GM12878 (cell line): ENCODE results near the gene GCK. TPM values are rescaled to one million over a fixed set of nuclear protein-coding genes. Genes with fewer than 3 reads are reported as not detected.

Experiments used
- ATAC-seq: fragments of 200-7000 bp; cut with Tn5 transposase; 3 replicates; pipeline ENCODE4 v1.9.1; 2020; ENCODE audit warnings: mild to moderate bottlenecking, moderate library complexity
- BruUV-seq: library from RNA; stranded (reverse); fragments of 400-500 nt; replicated peaks from 2 replicates; lab custom pipeline; 2021; lab: Mats Ljungman, UMichigan
- CTCF ChIA-PET: fragments of 300-600 bp; sonication (Branson Sonifier 250); formaldehyde crosslinking; extraction: SDS; loops from one replicate; lab custom pipeline; 2021; ENCODE audit warnings: inconsistent platforms; lab: Yijun Ruan, JAX
- POLR2A ChIA-PET: fragments of 350-600 bp; formaldehyde crosslinking; extraction: SDS; loops from one replicate; lab custom pipeline; 2021; ENCODE audit warnings: inconsistent platforms; lab: Charles Lee
- RAD21 ChIA-PET: fragments of 300-600 bp; sonication (Branson Sonifier 250); formaldehyde crosslinking; loops from one replicate; lab custom pipeline; 2023; ENCODE audit warnings: antibody characterized with exemption; ENCODE audit not compliant: unreplicated experiment; lab: Charles Lee
- SMC1A ChIA-PET: fragments of 300-600 bp; sonication (Branson Sonifier 250); formaldehyde crosslinking; loops from one replicate; lab custom pipeline; 2023; ENCODE audit not compliant: unreplicated experiment, uncharacterized antibody; lab: Charles Lee
- DNase-seq: peaks from one replicate; pipeline ENCODE4 v3.0.0-alpha.2; 2011; ENCODE audit warnings: low read depth, low spot score
- FAIRE-seq: peaks from 3 replicates; lab custom pipeline; 2011; peaks lifted over from hg19 to GRCh38; lab: Jason Lieb, UNC
- H2AFZ ChIP-seq: 2 replicates; pipeline ENCODE4 v1.6.0; 2011; ENCODE audit warnings: low read depth, low read length, control low read depth; ENCODE audit not compliant: control insufficient read depth
- H3K27ac ChIP-seq: 2 replicates; pipeline ENCODE4 v1.5.1; 2011; ENCODE audit warnings: control low read depth; ENCODE audit not compliant: control insufficient read depth, insufficient read depth
- H3K27me3 ChIP-seq, 2 experiments: replicated peaks in 1 of 2; 2 replicates each; pipeline versions ENCODE4 v1.6.0 to v1.6.1; 2011; ENCODE audit warnings: low read length in 1 of 2; ENCODE audit not compliant: control insufficient read depth in 2 of 2, insufficient read depth in 2 of 2
- H3K36me3 ChIP-seq, 2 experiments: 2 replicates each; pipeline ENCODE4 v1.5.1; 2011; ENCODE audit warnings: low read length in 1 of 2; ENCODE audit not compliant: control insufficient read depth in 2 of 2, insufficient read depth in 2 of 2
- H3K4me1 ChIP-seq: 2 replicates; pipeline ENCODE4 v1.6.1; 2011; ENCODE audit warnings: mild to moderate bottlenecking, low read length, moderate library complexity, mixed read lengths; ENCODE audit not compliant: control insufficient read depth, insufficient read depth
- H3K4me2 ChIP-seq: 2 replicates; pipeline ENCODE4 v1.6.0; 2011; ENCODE audit warnings: control low read depth; ENCODE audit not compliant: control insufficient read depth, insufficient read depth
- H3K4me3 ChIP-seq: fragments of 200-600 bp; sonication (generic); 2 replicates; pipeline ENCODE4 v1.5.1; 2016
- H3K79me2 ChIP-seq: 2 replicates; pipeline ENCODE4 v1.6.0; 2011; ENCODE audit warnings: low read length; ENCODE audit not compliant: control insufficient read depth, insufficient read depth
- H3K9ac ChIP-seq: 2 replicates; pipeline ENCODE4 v1.8.0; 2011; ENCODE audit warnings: low read length, control low read depth, mixed read lengths; ENCODE audit not compliant: control insufficient read depth, insufficient read depth
- H3K9me3 ChIP-seq: replicated peaks from 3 replicates; pipeline ENCODE4 v1.5.1; 2011; ENCODE audit warnings: mild to moderate bottlenecking, low read length; ENCODE audit not compliant: control insufficient read depth, insufficient read depth
- H4K20me1 ChIP-seq: 2 replicates; pipeline ENCODE4 v1.6.0; 2011; ENCODE audit not compliant: control insufficient read depth, insufficient read depth
- BHLHE40 ChIP-seq, 2 experiments: fragments of 450-650 bp in 1 of 2; IDR thresholded peaks; 2 replicates each; pipeline ENCODE4 v1.6.1; 2011 to 2017; ENCODE audit warnings: low read depth in 2 of 2, borderline replicate concordance in 1 of 2, improper control_type of control experiment in 1 of 2, low read length in 1 of 2, mild to moderate bottlenecking in 1 of 2
- BMI1 ChIP-seq: fragments of 450-650 bp; IDR thresholded peaks from 2 replicates; pipeline ENCODE4 v1.6.1; 2016; ENCODE audit warnings: mild to moderate bottlenecking, moderate library complexity, borderline replicate concordance
- EP300 ChIP-seq, 2 experiments: fragments of 150-350 bp in 1 of 2; IDR thresholded peaks; 2 replicates each; pipeline ENCODE4 v1.6.1; 2011 to 2012; ENCODE audit warnings: low read depth in 2 of 2, low read length in 2 of 2, borderline replicate concordance in 1 of 2, improper control_type of control experiment in 1 of 2, inconsistent platforms in 1 of 2; ENCODE audit not compliant: control insufficient read depth in 1 of 2
- FOXM1 ChIP-seq: IDR thresholded peaks from 2 replicates; pipeline ENCODE4 v1.6.1; 2012; ENCODE audit warnings: low read depth, mild to moderate bottlenecking, inconsistent platforms, low read length, moderate library complexity
- IKZF1 ChIP-seq: fragments of 450-650 bp; conservative IDR thresholded peaks from 2 replicates; pipeline ENCODE4 v1.6.1; 2017; ENCODE audit warnings: antibody characterized with exemption, mild to moderate bottlenecking
- JUNB ChIP-seq: IDR thresholded peaks from 2 replicates; pipeline ENCODE4 v1.6.1; 2016; ENCODE audit warnings: antibody characterized with exemption, mild to moderate bottlenecking
- NR2C2 ChIP-seq: IDR thresholded peaks from 2 replicates; pipeline ENCODE4 v1.6.1; 2011; ENCODE audit warnings: borderline replicate concordance, low read depth; ENCODE audit not compliant: control insufficient read depth, insufficient read length
- SRF ChIP-seq, 2 experiments: IDR thresholded peaks; 2 replicates each; pipeline ENCODE4 v1.6.1; 2011; ENCODE audit warnings: low read depth in 2 of 2, low read length in 2 of 2, mild to moderate bottlenecking in 1 of 2, moderate library complexity in 1 of 2
- SUPT20H ChIP-seq: IDR thresholded peaks from 2 replicates; pipeline ENCODE4 v1.6.1; 2011; ENCODE audit warnings: low read depth, mild to moderate bottlenecking, low read length, moderate library complexity, borderline replicate concordance; ENCODE audit not compliant: control insufficient read depth
- TCF7 ChIP-seq: IDR thresholded peaks from 2 replicates; pipeline ENCODE4 v1.6.1; 2014; ENCODE audit warnings: antibody characterized with exemption, borderline replicate concordance
- USF1 ChIP-seq: IDR thresholded peaks from 2 replicates; pipeline ENCODE4 v1.6.1; 2011; ENCODE audit warnings: borderline replicate concordance, low read depth, mild to moderate bottlenecking, moderate library complexity, mixed read lengths, low read length; ENCODE audit not compliant: insufficient read depth; ENCODE audit errors: extremely low read length
- YBX1 ChIP-seq: fragments of 450-650 bp; IDR thresholded peaks from 2 replicates; pipeline ENCODE4 v1.6.1; 2016; ENCODE audit warnings: antibody characterized with exemption
- ZBTB11 ChIP-seq: fragments of 450-650 bp; formaldehyde crosslinking; IDR thresholded peaks from 2 replicates; pipeline ENCODE4 v1.5.0; 2022; ENCODE audit warnings: mild to moderate bottlenecking, missing genetic modification characterization
- ZBTB33 ChIP-seq: fragments of 450-650 bp; IDR thresholded peaks from 2 replicates; pipeline ENCODE4 v1.6.1; 2017; ENCODE audit warnings: mild to moderate bottlenecking
- ZSCAN29 ChIP-seq: fragments of 450-650 bp; IDR thresholded peaks from 2 replicates; pipeline ENCODE4 v1.6.1; 2017; ENCODE audit warnings: mild to moderate bottlenecking, moderate library complexity
- WGBS: methylation state at CpG from one replicate; pipeline ENCODE4 v1.1.6; 2016; ENCODE audit warnings: low lambda C conversion rate; ENCODE audit not compliant: insufficient replicate concordance, insufficient coverage; ENCODE audit errors: missing lambda C conversion rate; 5-methylcytosine and 5-hydroxymethylcytosine counted together
- in situ Hi-C: fragments of 300-500 bp; cut with MboI; formaldehyde crosslinking; loops from 9 replicates; pipeline ENCODE4 v1.14.3; 2018; ENCODE audit warnings: mixed read lengths
- intact Hi-C: fragments of 100-400 bp; cut with micrococcal nuclease; formaldehyde crosslinking; loops from one replicate; pipeline ENCODE4 v1.14.2; 2022; ENCODE audit not compliant: unreplicated experiment
- polyA plus RNA-seq, 11 experiments: library from polyadenylated mRNA; depleted of rRNA in 4 of 11; unstranded in 6 of 11; stranded (reverse) in 5 of 11; fragments of >200 nt; fragmentation: Nextera tagmentation in 4 of 11; fragmentation: Illumina TruSeq in 1 of 11; extraction: Ambion mirVana in 4 of 11; extraction: Trizol in 1 of 11; gene quantifications; 1 replicate in 1 of 11; 2 replicates in 10 of 11; pipeline versions ENCODE4 v1.2.1 to v1.2.3, GENCODE V29; 2011 to 2016; ENCODE audit warnings: inconsistent platforms in 2 of 11, missing spikeins in 2 of 11, low read depth in 1 of 11
- total RNA-seq, 4 experiments: library from RNA; depleted of rRNA in 3 of 4; stranded (reverse); fragments of >200 nt in 3 of 4; fragmentation: Illumina TruSeq in 1 of 4; extraction: Trizol in 1 of 4; gene quantifications; 2 replicates each; pipeline versions ENCODE4 v1.2.1 to v1.2.3, GENCODE V29; 2013 to 2021

GCK gene
- total and polyA plus RNA-seq, 10 of the 15 experiments (the other 5 are each of a cell fraction or from before 2014, with no cell fraction given): 0.06 to 0.16 TPM; not detected in 8

- in situ Hi-C loops: no loop called here
- ChIA-PET CTCF (interaction anchor here (1.2 to 1.3 kb wide), 2 partner anchors 13 to 48 kb away, joined by 3 read pairs; no protein-coding TSS in a partner anchor), SMC1A (no interaction called here), POLR2A (no interaction called here), RAD21 (interaction anchor here (0.6 to 0.9 kb wide), 2 partner anchors 12 to 68 kb away, joined by 3 read pairs; no protein-coding TSS in a partner anchor)
- Histone ChIP-seq H3K9me3 (no peaks in the 10 kb centered on the region), H4K20me1 (no peaks in the 10 kb centered on the region), H3K9ac (no peak overlapping the region), H3K27ac (no peak overlapping the region), H3K4me1 (peaks cover 5% of the 10 kb centered on the region), H3K27me3 (no peaks in the 10 kb centered on the region; a peak in 2 of 4 replicates), H2AFZ (no peak overlapping the region; the same call in 1 of the 2 replicates), H3K79me2 (no peaks in the 10 kb centered on the region), H3K4me3 (no peak overlapping the region), H3K4me2 (no peak overlapping the region), H3K36me3 (no peaks in the 10 kb centered on the region)
- no peak for FAIRE-seq
- BruUV-seq: no TSS peak
- peak; percentile 11; the same call in 1 of the 3 replicates for ATAC-seq
- WGBS: 56% methylated on average over 18 of the region's 18 CpGs
- intact Hi-C loops: loop anchor here (5.0 kb wide), 1 partner anchor 42 kb away; no protein-coding TSS in a partner anchor
- DNase-seq: no peak
- TF ChIP-seq IKZF1 (no peak), BMI1 (no peak), TCF7 (no peak), ZSCAN29 (no peak), BHLHE40 (IDR thresholded peaks at IDR 0.05; ENCODE audit: borderline replicate concordance in 1 of 2, low read depth in 2 of 2, low read length in 1 of 2) (no peak), NR2C2 (no peak), SRF (IDR thresholded peaks at IDR 0.05; ENCODE audit: low read depth in 2 of 2, low read length in 2 of 2) (no peak), YBX1 (no peak), ZBTB33 (no peak), EP300 (IDR thresholded peaks at IDR 0.05; ENCODE audit: borderline replicate concordance in 1 of 2, control insufficient read depth in 1 of 2, low read depth in 2 of 2, low read length in 2 of 2) (no peak), FOXM1 (no peak), SUPT20H (no peak), USF1 (no peak), JUNB (no peak), ZBTB11 (CRISPR knock-in tag) (no peak)
Measured at GRCh38 chr7:44149571-44150465, 39.4 kb downstream of the GCK start.
